K562 (cell line): ENCODE data around the gene DPF1.

ENCODE experiments used
- ATF2 ChIP-seq: sonication (generic); formaldehyde crosslinking; IDR thresholded peaks from 2 replicates; pipeline ENCODE4 v1.8.1; 2022; ENCODE audit warnings: missing genetic modification reagents
- EHMT2 ChIP-seq: fragments of 450-650 bp; IDR thresholded peaks from 2 replicates; pipeline ENCODE4 v1.6.1; 2018; ENCODE audit warnings: antibody characterized with exemption
- HDAC1 ChIP-seq, 2 experiments: fragments of 450-650 bp; IDR thresholded peaks; 2 replicates each; pipeline ENCODE4 v1.6.1; 2016 to 2017; ENCODE audit warnings: inconsistent platforms in 1 of 2, mild to moderate bottlenecking in 1 of 2, moderate library complexity in 1 of 2
- HINFP ChIP-seq: fragments of 450-650 bp; conservative IDR thresholded peaks from 2 replicates; pipeline ENCODE4 v1.6.1; 2016; ENCODE audit warnings: missing genetic modification characterization, low read depth, mild to moderate bottlenecking, control low read depth, missing compliant biosample characterization
- NBN ChIP-seq: fragments of 450-650 bp; IDR thresholded peaks from 2 replicates; pipeline ENCODE4 v1.6.1; 2016; ENCODE audit warnings: low read depth, mild to moderate bottlenecking
- POLR2A ChIP-seq: fragments of 450-650 bp; conservative IDR thresholded peaks from 2 replicates; pipeline ENCODE4 v1.6.1; 2016

GRCh38 chr19:38229585-38230073 lies 5.6 kb upstream of the DPF1 start:
- TF ChIP-seq NBN = no peak
- no peak for TF ChIP-seq ATF2 (CRISPR knock-in tag)
- no peak for TF ChIP-seq EHMT2
- peak in 1 of 2 experiments; percentile 76; a peak in 2 of 4 replicates for TF ChIP-seq HDAC1 (IDR thresholded peaks at IDR 0.05)
- TF ChIP-seq POLR2A = no peak
- TF ChIP-seq HINFP (tag) = no peak
